Anterior cingulate cortex (tissue), 58 donors: Measurements from ENCODE around the gene ZNF280A.
A peak's percentile ranks its signal among the peaks of the same experiment; 100 is the strongest.
"Not testable (repeated sequence)": the region's sequence is repeated elsewhere in the genome, so short reads cannot be mapped to it uniquely, and the experiment has no call there.

Experiments used
- DNase-seq, 58 donors: peaks; one replicate each; lab custom pipeline; 2025; lab: John Stamatoyannopoulos, UW

The ZNF280A gene

GRCh38 chr22:22474733-22475132 is 45.3 kb downstream of the ZNF280A start:
- DNase-seq: no peak

GRCh38 chr22:22471104-22471503 is 49.0 kb downstream of the ZNF280A start:
- not testable (repeated sequence) for DNase-seq

GRCh38 chr22:22469527-22469926 is 50.5 kb downstream of the ZNF280A start:
- no peak for DNase-seq

- DNase-seq: not testable (repeated sequence)
These were observed 51.1 kb downstream of the ZNF280A start for GRCh38 chr22:22468794-22469469.

GRCh38 chr22:22467112-22467511 is 53.0 kb downstream of the ZNF280A start:
- no peak for DNase-seq

- DNase-seq: no peak
These were observed 54.3 kb downstream of the ZNF280A start for GRCh38 chr22:22465782-22466181.

- DNase-seq: no peak
These were observed 54.9 kb downstream of the ZNF280A start for GRCh38 chr22:22465094-22465602.

DNA sequence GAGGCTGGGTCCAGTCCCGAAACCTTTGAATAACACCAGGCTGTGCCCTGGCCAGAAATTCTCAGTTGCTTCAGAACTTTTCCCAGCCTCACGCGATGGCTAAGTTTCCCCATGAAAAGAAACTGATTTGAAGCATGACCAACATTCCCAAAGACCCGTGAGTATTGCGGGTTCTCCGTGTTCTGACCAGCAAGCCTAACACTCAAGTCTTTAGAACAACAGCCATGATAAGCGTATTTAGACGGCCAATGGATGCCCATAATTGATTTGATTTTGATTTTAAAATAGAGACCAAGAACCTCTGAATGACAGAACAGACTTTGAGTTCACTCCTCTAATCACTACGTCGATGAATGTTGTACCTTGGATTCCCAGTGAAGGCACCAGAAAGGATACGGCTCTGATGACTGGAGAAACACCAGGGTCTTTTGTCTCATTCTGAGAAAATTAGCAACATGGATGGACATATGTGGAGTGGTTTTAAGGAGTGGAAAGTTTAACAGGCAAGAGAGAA is 55.5 kb downstream of the ZNF280A start:
- DNase-seq: no peak

DNA sequence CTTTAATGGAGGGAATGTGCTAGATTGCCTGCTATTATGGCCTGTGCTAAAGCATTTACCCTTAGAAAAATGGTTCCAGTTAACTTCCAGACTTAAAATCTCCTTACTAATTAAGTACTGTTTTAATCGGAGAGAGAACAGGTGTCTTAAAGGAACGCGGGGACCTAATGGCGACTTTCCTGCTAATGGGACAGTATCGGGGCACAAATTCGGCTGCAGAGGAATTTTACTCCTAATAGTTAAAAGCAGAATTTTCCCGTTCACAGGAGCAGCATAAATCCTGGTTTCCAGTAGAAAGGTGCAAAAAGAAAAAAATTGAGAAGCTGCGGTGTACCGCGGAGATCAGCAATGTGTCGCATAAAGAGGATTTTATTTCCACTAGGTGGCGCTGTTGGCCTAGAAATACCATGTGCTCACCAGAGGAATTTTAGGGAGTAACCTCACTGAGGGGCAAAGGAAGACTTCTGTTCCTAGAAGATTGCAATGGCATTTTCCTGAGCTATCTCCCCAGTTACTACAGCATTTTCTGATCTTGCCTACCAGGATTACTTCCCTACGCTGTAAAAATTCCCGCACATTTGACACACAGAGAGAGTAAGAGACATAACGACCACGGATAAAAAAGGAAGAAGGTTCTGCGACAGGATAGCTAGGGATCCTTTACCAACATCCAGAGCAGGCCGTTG is 56.1 kb downstream of the ZNF280A start:
- peak in 35 of 58 donors; percentile 0 to 66 (median 14) for DNase-seq
